GM23248 (cell line): Measurements from ENCODE around the gene HCRT. TPM values are rescaled to one million over a fixed set of nuclear protein-coding genes. Genes with fewer than 3 reads are reported as not detected.

Source experiments
- DNase-seq: peaks from one replicate; pipeline ENCODE4 v3.0.0-alpha.2; 2015
- H2AFZ ChIP-seq: fragments of 200-600 bp; sonication (generic); 2 replicates; pipeline ENCODE4 v1.6.1; 2016; ENCODE audit warnings: antibody characterized with exemption
- H3F3A ChIP-seq: fragments of 200-600 bp; sonication (generic); 2 replicates; pipeline ENCODE4 v1.6.1; 2016; ENCODE audit warnings: mild to moderate bottlenecking, antibody characterized with exemption, mixed run types; ENCODE audit not compliant: insufficient read depth
- H3K27ac ChIP-seq: fragments of 200-600 bp; sonication (generic); 2 replicates; pipeline ENCODE4 v1.5.1; 2016; ENCODE audit warnings: mild to moderate bottlenecking
- H3K27me3 ChIP-seq: fragments of 200-600 bp; sonication (generic); replicated peaks from 2 replicates; pipeline ENCODE4 v1.6.1; 2016; ENCODE audit warnings: mild to moderate bottlenecking; ENCODE audit not compliant: insufficient read depth
- H3K36me3 ChIP-seq: fragments of 200-600 bp; sonication (generic); 2 replicates; pipeline ENCODE4 v1.6.1; 2016; ENCODE audit warnings: low read depth, mild to moderate bottlenecking
- H3K4me1 ChIP-seq: fragments of 200-600 bp; sonication (generic); 2 replicates; pipeline ENCODE4 v1.6.1; 2016; ENCODE audit warnings: mild to moderate bottlenecking; ENCODE audit not compliant: insufficient read depth
- H3K4me2 ChIP-seq: fragments of 200-600 bp; sonication (generic); one replicate; pipeline ENCODE4 v1.6.1; 2016; ENCODE audit warnings: mild to moderate bottlenecking; ENCODE audit not compliant: unreplicated experiment
- H3K4me3 ChIP-seq: fragments of 200-600 bp; sonication (generic); 2 replicates; pipeline ENCODE4 v1.5.1; 2016; ENCODE audit warnings: mild to moderate bottlenecking
- H3K79me2 ChIP-seq: fragments of 200-600 bp; sonication (generic); 2 replicates; pipeline ENCODE4 v1.6.1; 2016; ENCODE audit warnings: mild to moderate bottlenecking; ENCODE audit not compliant: insufficient read depth
- H3K9ac ChIP-seq: fragments of 200-600 bp; sonication (generic); 2 replicates; pipeline ENCODE4 v1.6.1; 2016; ENCODE audit warnings: mild to moderate bottlenecking
- H3K9me2 ChIP-seq: fragments of 200-600 bp; sonication (generic); 2 replicates; pipeline ENCODE4 v1.6.1; 2016; ENCODE audit warnings: mixed run types, mild to moderate bottlenecking, moderate library complexity; ENCODE audit not compliant: insufficient read depth
- H3K9me3 ChIP-seq: fragments of 200-600 bp; sonication (generic); one replicate; pipeline ENCODE4 v1.6.1; 2017; ENCODE audit warnings: low read depth
- H4K20me1 ChIP-seq: fragments of 200-600 bp; sonication (generic); 2 replicates; pipeline ENCODE4 v1.6.0; 2016; ENCODE audit not compliant: insufficient read depth
- EZH2 ChIP-seq: fragments of 200-600 bp; sonication (generic); IDR thresholded peaks from 2 replicates; pipeline ENCODE4 v1.6.1; 2018; ENCODE audit warnings: antibody characterized with exemption, mild to moderate bottlenecking; ENCODE audit not compliant: insufficient read depth, poor library complexity, severe bottlenecking
- EZH2phosphoT487 ChIP-seq: fragments of 200-600 bp; sonication (generic); IDR thresholded peaks from 2 replicates; pipeline ENCODE4 v1.6.1; 2018; ENCODE audit warnings: antibody characterized with exemption, moderate library complexity, mild to moderate bottlenecking, low read depth; ENCODE audit not compliant: insufficient read depth
- WGBS, 2 experiments: methylation state at CpG; one replicate each; pipeline ENCODE4 v1.1.6; 2015 to 2017; ENCODE audit warnings: low lambda C conversion rate in 2 of 2, low coverage in 1 of 2; ENCODE audit errors: missing lambda C conversion rate in 2 of 2; 5-methylcytosine and 5-hydroxymethylcytosine counted together
- in situ Hi-C: fragments of 300-500 bp; cut with MboI; formaldehyde crosslinking; loops from 2 replicates; pipeline ENCODE4 v1.15.0; 2020
- polyA plus RNA-seq: library from polyadenylated mRNA; unstranded; fragments of >200 nt; fragmentation: Nextera tagmentation; extraction: Ambion mirVana; gene quantifications from 2 replicates; pipeline ENCODE4 v1.2.1, GENCODE V29; 2016
- total RNA-seq: library from RNA; depleted of rRNA; stranded (reverse); fragments of >200 nt; shearing (Covaris generic); gene quantifications from 2 replicates; pipeline ENCODE4 v1.2.3, GENCODE V29; 2014

The HCRT gene
- total and polyA plus RNA-seq, 2 experiments from 2014 or later: not detected

DNA sequence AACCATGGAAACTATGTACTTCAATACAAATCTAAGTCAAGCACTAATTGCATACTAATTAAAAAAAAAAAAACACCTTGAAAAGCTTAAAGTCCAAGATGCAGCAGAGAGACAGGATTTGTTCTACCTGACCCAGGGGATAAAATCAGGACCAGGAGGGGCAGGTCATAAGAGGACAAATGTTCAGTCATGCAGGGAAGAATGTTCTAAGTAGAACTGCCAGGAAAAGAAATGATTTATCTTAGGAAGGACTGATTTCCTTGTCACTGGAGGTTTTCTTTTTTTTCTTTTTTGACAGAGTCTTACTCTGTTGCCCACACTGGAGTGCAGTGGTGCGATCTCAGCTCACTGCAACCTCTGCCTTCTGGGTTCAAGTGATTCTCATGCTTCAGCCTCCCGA lies 18.1 kb upstream of the HCRT start:
- no peaks in the 10 kb centered on the region for H3K9me3 ChIP-seq
- H3K36me3 ChIP-seq: peaks cover 14% of the 10 kb centered on the region
- no peak overlapping the region for H3K9ac ChIP-seq
- H4K20me1 ChIP-seq: no peaks in the 10 kb centered on the region
- no peaks in the 10 kb centered on the region for H3K4me1 ChIP-seq
- H3F3A ChIP-seq: no peaks in the 10 kb centered on the region
- no peak for TF ChIP-seq EZH2phosphoT487
- TF ChIP-seq EZH2: no peak
- no peaks in the 10 kb centered on the region for H3K9me2 ChIP-seq
- H3K4me2 ChIP-seq: no peak overlapping the region
- H3K79me2 ChIP-seq: no peaks in the 10 kb centered on the region
- no peak overlapping the region for H3K4me3 ChIP-seq
- no peaks in the 10 kb centered on the region for H3K27me3 ChIP-seq
- no peak overlapping the region for H2AFZ ChIP-seq
- in situ Hi-C loops: no loop called here
- WGBS, 2 experiments: 96% methylated on average over 2 of the region's 2 CpGs
- no peak overlapping the region for H3K27ac ChIP-seq
- DNase-seq: no peak

DNA sequence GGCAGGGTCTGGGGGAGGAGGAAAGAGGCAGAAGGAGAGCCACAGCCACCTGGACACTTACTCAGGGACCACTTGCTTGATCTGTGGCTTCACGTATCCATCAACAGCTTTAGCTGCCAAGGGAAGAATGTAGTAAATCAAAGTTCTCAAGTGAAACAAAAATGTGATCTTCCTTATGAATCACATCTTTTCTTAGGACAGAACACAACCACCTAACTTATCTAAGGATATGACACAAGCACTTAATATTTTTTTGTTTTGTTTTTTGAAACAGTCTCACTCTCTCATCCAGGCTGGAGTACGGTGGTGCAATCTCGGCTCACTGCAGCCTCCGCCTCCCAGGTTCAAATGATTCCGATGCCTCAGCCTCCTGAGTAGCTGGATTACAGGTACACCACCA lies 17.4 kb upstream of the HCRT start:
- H2AFZ ChIP-seq: no peak overlapping the region
- in situ Hi-C loops: no loop called here
- H3K9me3 ChIP-seq: no peaks in the 10 kb centered on the region
- H4K20me1 ChIP-seq: no peaks in the 10 kb centered on the region
- no peaks in the 10 kb centered on the region for H3F3A ChIP-seq
- no peak for DNase-seq
- H3K9ac ChIP-seq: no peak overlapping the region
- H3K79me2 ChIP-seq: no peaks in the 10 kb centered on the region
- no peaks in the 10 kb centered on the region for H3K27me3 ChIP-seq
- peaks cover 12% of the 10 kb centered on the region for H3K36me3 ChIP-seq
- no peak overlapping the region for H3K27ac ChIP-seq
- TF ChIP-seq EZH2phosphoT487: no peak
- no peak for TF ChIP-seq EZH2
- no peaks in the 10 kb centered on the region for H3K4me1 ChIP-seq
- no peak overlapping the region for H3K4me2 ChIP-seq
- no peaks in the 10 kb centered on the region for H3K9me2 ChIP-seq
- no peak overlapping the region for H3K4me3 ChIP-seq
- WGBS, 2 experiments: 93 to 100% methylated on average over 5 of the region's 5 CpGs

DNA sequence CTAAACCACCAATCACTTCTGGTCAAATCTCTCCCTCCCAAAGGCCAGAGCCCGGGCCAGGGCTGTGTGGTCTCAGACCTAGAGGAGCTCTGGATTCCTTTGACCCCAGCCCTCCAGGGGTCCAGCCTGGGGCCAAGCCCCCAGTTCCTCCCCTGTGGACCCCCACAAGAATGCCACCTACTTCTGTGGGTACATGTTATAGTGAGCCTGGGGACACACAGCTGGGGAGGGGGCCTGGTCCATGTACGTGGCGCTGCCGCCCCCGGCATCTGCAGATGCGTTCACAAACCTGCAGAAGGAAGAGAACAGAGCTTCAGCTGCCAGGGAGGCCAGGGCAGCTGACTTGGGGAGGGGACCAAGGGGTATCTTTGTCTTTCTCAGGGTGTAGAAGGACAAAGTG lies 16.9 kb upstream of the HCRT start:
- Histone ChIP-seq H3K9me3 (no peaks in the 10 kb centered on the region), H3K4me2 (no peak overlapping the region), H3K27me3 (no peaks in the 10 kb centered on the region), H2AFZ (no peak overlapping the region), H3K36me3 (peaks cover 7% of the 10 kb centered on the region), H3K9ac (no peak overlapping the region), H3K4me1 (no peaks in the 10 kb centered on the region), H4K20me1 (no peaks in the 10 kb centered on the region), H3K9me2 (no peaks in the 10 kb centered on the region), H3F3A (no peaks in the 10 kb centered on the region), H3K4me3 (no peak overlapping the region), H3K79me2 (no peaks in the 10 kb centered on the region), H3K27ac (no peak overlapping the region)
- DNase-seq: no peak
- no peak for TF ChIP-seq EZH2phosphoT487
- TF ChIP-seq EZH2: no peak
- in situ Hi-C loops: no loop called here
- WGBS, 2 experiments: 93 to 94% methylated on average over 6 of the region's 6 CpGs

DNA sequence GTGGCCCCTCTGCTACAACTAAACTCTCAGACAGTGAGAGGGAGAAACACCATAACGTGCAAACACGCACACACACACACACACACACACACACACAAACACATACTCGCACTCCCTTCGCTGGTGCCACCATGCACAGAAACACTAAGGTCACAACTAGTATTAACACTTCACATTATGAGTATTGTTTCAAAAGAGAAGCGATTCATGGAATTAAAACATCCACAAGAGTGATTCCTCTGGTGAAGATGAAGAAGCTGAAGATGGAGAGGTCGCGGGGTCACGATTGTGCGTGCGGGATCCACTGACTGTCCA lies 16.2 kb upstream of the HCRT start:
- H3K9me3 ChIP-seq: no peaks in the 10 kb centered on the region
- no peaks in the 10 kb centered on the region for H3K27me3 ChIP-seq
- H3F3A ChIP-seq: no peaks in the 10 kb centered on the region
- H3K79me2 ChIP-seq: no peaks in the 10 kb centered on the region
- H3K9ac ChIP-seq: no peak overlapping the region
- no peak for DNase-seq
- H3K4me2 ChIP-seq: no peak overlapping the region
- no peaks in the 10 kb centered on the region for H3K4me1 ChIP-seq
- TF ChIP-seq EZH2phosphoT487 (no peak), EZH2 (no peak)
- 89 to 90% methylated on average over 10 of the region's 10 CpGs for WGBS, 2 experiments
- no peaks in the 10 kb centered on the region for H3K9me2 ChIP-seq
- H2AFZ ChIP-seq: no peak overlapping the region
- H3K4me3 ChIP-seq: no peak overlapping the region
- in situ Hi-C loops: no loop called here
- no peaks in the 10 kb centered on the region for H4K20me1 ChIP-seq
- H3K36me3 ChIP-seq: peaks cover 5% of the 10 kb centered on the region; the same call in 1 of the 2 replicates
- H3K27ac ChIP-seq: no peak overlapping the region

DNA sequence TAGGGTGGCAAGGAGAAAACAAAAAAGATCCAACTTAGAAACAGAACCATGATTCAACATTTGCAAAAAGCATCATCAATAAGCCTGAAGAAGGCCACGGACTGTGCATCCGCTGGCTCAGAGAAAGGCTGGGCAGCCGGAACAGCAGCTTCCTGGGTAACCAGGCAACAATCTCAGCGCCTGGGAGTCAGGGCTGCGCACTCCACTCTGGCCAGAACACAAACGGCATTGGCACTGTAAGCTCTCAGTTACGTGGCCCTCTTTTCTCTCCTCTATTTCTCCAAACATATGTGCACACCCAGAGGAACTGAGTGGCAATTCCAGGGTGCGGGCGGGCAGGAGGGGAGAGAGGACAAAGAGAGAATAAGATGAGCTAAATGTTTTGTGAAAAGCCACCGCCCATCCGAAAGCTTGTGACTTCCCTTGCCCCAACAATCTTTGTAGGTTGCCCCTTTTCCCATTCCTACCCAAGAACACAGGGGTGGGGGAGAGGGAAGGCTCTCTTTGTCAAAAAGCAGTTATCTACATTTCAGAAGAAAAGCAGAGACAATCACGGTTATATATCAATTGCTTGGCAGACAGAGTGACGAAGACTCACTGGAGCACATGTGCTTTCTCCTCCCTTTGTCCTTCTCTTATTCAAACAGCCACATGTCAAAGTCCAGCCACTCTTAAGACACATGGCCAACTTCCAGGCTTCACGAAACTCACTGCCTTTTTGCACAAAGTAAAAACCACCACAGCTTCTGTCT lies 15.6 kb upstream of the HCRT start:
- no peaks in the 10 kb centered on the region for H3K9me2 ChIP-seq
- 86% methylated on average over 14 of the region's 14 CpGs for WGBS, 2 experiments
- no peaks in the 10 kb centered on the region for H4K20me1 ChIP-seq
- no peak overlapping the region for H3K27ac ChIP-seq
- H3K36me3 ChIP-seq: peaks cover 5% of the 10 kb centered on the region; the same call in 1 of the 2 replicates
- no peaks in the 10 kb centered on the region for H3K4me1 ChIP-seq
- H2AFZ ChIP-seq: no peak overlapping the region
- H3K9me3 ChIP-seq: no peaks in the 10 kb centered on the region
- no peak overlapping the region for H3K4me3 ChIP-seq
- H3K9ac ChIP-seq: no peak overlapping the region
- DNase-seq: no peak
- TF ChIP-seq EZH2phosphoT487 (no peak), EZH2 (no peak)
- H3K4me2 ChIP-seq: no peak overlapping the region
- no peaks in the 10 kb centered on the region for H3F3A ChIP-seq
- H3K79me2 ChIP-seq: no peaks in the 10 kb centered on the region
- in situ Hi-C loops: no loop called here
- no peaks in the 10 kb centered on the region for H3K27me3 ChIP-seq
